PC-3 (cell line): ENCODE data around the gene ZNF438. TPM values are rescaled to one million over a fixed set of nuclear protein-coding genes. Genes with fewer than 3 reads are reported as not detected.

Experiments used
- ATAC-seq: fragments of 200-7000 bp; cut with Tn5 transposase; 2 replicates; pipeline ENCODE4 v1.9.1; 2020; ENCODE audit warnings: mild to moderate bottlenecking, moderate library complexity
- BruUV-seq: library from RNA; stranded (reverse); fragments of 400-500 nt; replicated peaks from 2 replicates; lab custom pipeline; 2021; lab: Mats Ljungman, UMichigan
- CTCF ChIA-PET: fragments of 300-600 bp; sonication (Branson Sonifier 250); formaldehyde crosslinking; loops from one replicate; lab custom pipeline; 2022; ENCODE audit warnings: antibody characterized with exemption; lab: Charles Lee
- POLR2A ChIA-PET: fragments of 300-600 bp; sonication (Branson Sonifier 250); formaldehyde crosslinking; loops from one replicate; lab custom pipeline; 2022; ENCODE audit warnings: antibody characterized with exemption; ENCODE audit not compliant: unreplicated experiment; lab: Charles Lee
- DNase-seq: peaks from one replicate; pipeline ENCODE4 v3.0.0-alpha.2; 2015
- H2AFZ ChIP-seq: fragments of 300-600 bp; sonication (generic); 2 replicates; pipeline ENCODE4 v1.6.0; 2016; ENCODE audit warnings: antibody characterized with exemption, low read length
- H3F3A ChIP-seq: fragments of 300-600 bp; sonication (generic); one replicate; pipeline ENCODE4 v1.6.0; 2017; ENCODE audit warnings: antibody characterized with exemption, low read length, control low read depth, mild to moderate bottlenecking; ENCODE audit not compliant: unreplicated experiment
- H3K27ac ChIP-seq: fragments of 300-600 bp; sonication (generic); 2 replicates; pipeline ENCODE4 v1.5.1; 2016; ENCODE audit warnings: mild to moderate bottlenecking, low read length
- H3K27me3 ChIP-seq: fragments of 300-600 bp; sonication (generic); 2 replicates; pipeline ENCODE4 v1.6.1; 2016; ENCODE audit warnings: low read length, mixed read lengths
- H3K36me3 ChIP-seq: fragments of 300-600 bp; sonication (generic); 2 replicates; pipeline ENCODE4 v1.6.1; 2016; ENCODE audit warnings: low read depth, mixed run types, low read length, mixed read lengths
- H3K4me1 ChIP-seq: fragments of 300-600 bp; sonication (generic); 2 replicates; pipeline ENCODE4 v1.5.1; 2016; ENCODE audit warnings: low read length; ENCODE audit not compliant: insufficient read depth
- H3K4me2 ChIP-seq: fragments of 300-600 bp; sonication (generic); 2 replicates; pipeline ENCODE4 v1.6.0; 2016; ENCODE audit warnings: low read length
- H3K4me3 ChIP-seq: fragments of 300-600 bp; sonication (generic); 2 replicates; pipeline ENCODE4 v1.5.1; 2016; ENCODE audit warnings: mild to moderate bottlenecking, low read length, mixed read lengths
- H3K79me2 ChIP-seq: fragments of 300-600 bp; sonication (generic); 2 replicates; pipeline ENCODE4 v1.6.1; 2017; ENCODE audit warnings: low read length, mixed read lengths
- H3K9ac ChIP-seq: fragments of 300-600 bp; sonication (generic); 2 replicates; pipeline ENCODE4 v1.6.0; 2016; ENCODE audit warnings: mild to moderate bottlenecking, low read length
- H3K9me2 ChIP-seq: fragments of 300-600 bp; sonication (generic); replicated peaks from 2 replicates; pipeline ENCODE4 v1.6.1; 2016; ENCODE audit warnings: mixed run types, low read length, mixed read lengths
- H3K9me3 ChIP-seq: fragments of 300-600 bp; sonication (generic); 2 replicates; pipeline ENCODE4 v1.6.1; 2016; ENCODE audit warnings: low read length, mixed read lengths
- H4K20me1 ChIP-seq: fragments of 300-600 bp; sonication (generic); 2 replicates; pipeline ENCODE4 v1.6.1; 2016; ENCODE audit warnings: low read length, mixed read lengths
- CTCF ChIP-seq: fragments of 300-600 bp; sonication (generic); conservative IDR thresholded peaks from 2 replicates; pipeline ENCODE4 v1.5.1; 2017; ENCODE audit warnings: antibody characterized with exemption, low read depth, mild to moderate bottlenecking, low read length
- EZH2 ChIP-seq: fragments of 300-600 bp; sonication (generic); IDR thresholded peaks from one replicate; pipeline ENCODE4 v1.6.1; 2017; ENCODE audit warnings: antibody characterized with exemption, mild to moderate bottlenecking, low read length; ENCODE audit not compliant: unreplicated experiment
- EZH2phosphoT487 ChIP-seq: fragments of 300-600 bp; sonication (generic); IDR thresholded peaks from 2 replicates; pipeline ENCODE4 v1.6.1; 2018; ENCODE audit warnings: mild to moderate bottlenecking, antibody characterized with exemption, low read length, borderline replicate concordance
- intact Hi-C: fragments of 100-400 bp; cut with micrococcal nuclease; formaldehyde crosslinking; loops from 2 replicates; pipeline ENCODE4 v1.9.0; 2023
- total RNA-seq: library from RNA; depleted of rRNA; stranded (reverse); fragments of >200 nt; gene quantifications from 2 replicates; pipeline ENCODE4 v1.2.3, GENCODE V29; 2014

ZNF438 gene
- total RNA-seq, 1 experiment from 2014 or later: 0.98 TPM

DNA sequence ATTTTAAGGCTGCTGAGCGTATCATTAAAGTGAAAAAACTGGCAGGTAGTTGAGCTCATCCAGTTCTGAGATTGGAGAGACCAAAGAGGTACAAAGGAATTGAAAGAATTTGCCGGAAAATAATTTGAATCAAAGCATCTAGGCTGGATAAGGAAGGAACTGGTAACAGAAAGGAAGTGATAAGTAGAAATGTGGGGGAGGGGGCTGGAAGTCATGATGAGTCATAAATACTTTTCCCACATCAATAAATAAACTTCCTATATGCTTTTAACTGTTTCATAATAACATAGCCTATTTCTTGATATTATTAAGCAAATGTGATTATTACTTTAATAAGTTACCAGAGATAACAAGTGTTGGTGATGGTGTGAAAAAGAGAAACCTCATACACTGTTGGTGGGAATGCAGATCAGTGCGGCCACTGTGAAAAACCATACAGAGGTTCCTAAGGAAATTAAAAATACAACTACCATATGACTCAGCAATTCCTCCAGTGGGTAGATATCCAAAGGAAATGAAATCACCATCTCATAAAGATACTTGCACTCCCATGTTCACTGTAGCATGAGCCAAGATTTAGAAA lies 27.0 kb downstream of the ZNF438 start:
- ChIA-PET CTCF (no interaction called here), POLR2A (no interaction called here)
- ATAC-seq: peak; percentile 73
- Histone ChIP-seq H3K9me2 (no peaks in the 10 kb centered on the region), H3K9ac (peak overlapping the region; percentile 61), H3K9me3 (no peaks in the 10 kb centered on the region), H3K27me3 (no peaks in the 10 kb centered on the region), H3K79me2 (no peaks in the 10 kb centered on the region), H3K4me2 (peak overlapping the region; percentile 71), H3K36me3 (no peaks in the 10 kb centered on the region), H3K27ac (peak overlapping the region; percentile 93), H4K20me1 (no peaks in the 10 kb centered on the region), H3K4me3 (peak overlapping the region; percentile 34; the same call in 1 of the 2 replicates), H3F3A (no peaks in the 10 kb centered on the region), H2AFZ (peak overlapping the region; percentile 32; the same call in 1 of the 2 replicates), H3K4me1 (peaks cover 55% of the 10 kb centered on the region)
- intact Hi-C loops: no loop called here
- no TSS peak for BruUV-seq
- TF ChIP-seq CTCF (no peak), EZH2 (no peak), EZH2phosphoT487 (no peak)
- peak; percentile 86 for DNase-seq

DNA sequence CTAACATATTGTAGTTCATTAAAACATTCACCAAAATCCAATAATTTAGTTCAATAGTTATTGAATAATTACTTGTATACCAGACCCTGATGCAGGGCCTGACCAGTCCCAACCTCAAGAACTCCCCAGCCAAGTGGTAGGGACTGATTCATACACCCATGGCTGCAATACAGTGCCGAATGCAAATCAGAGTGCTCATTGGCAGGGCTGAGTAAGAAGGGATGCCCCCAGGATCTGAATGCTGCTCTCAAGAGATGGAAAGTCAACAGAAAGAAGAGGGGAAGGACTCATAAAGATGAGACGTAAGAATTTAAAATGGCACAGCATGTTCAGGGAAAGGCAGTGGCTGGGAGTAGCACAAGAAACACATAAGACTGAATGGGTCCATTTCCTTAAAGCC lies 29.9 kb downstream of the ZNF438 start:
- TF ChIP-seq EZH2: no peak
- no peak for TF ChIP-seq EZH2phosphoT487
- no peak for TF ChIP-seq CTCF
- no peaks in the 10 kb centered on the region for H3K36me3 ChIP-seq
- no peak overlapping the region for H2AFZ ChIP-seq
- no TSS peak for BruUV-seq
- H3K4me3 ChIP-seq: no peak overlapping the region
- no peak overlapping the region for H3K27ac ChIP-seq
- no peaks in the 10 kb centered on the region for H3K27me3 ChIP-seq
- POLR2A ChIA-PET: no interaction called here
- intact Hi-C loops: no loop called here
- ATAC-seq (no peak), DNase-seq (no peak)
- H3K9me2 ChIP-seq: no peaks in the 10 kb centered on the region
- H3F3A ChIP-seq: no peaks in the 10 kb centered on the region
- H3K9me3 ChIP-seq: no peaks in the 10 kb centered on the region
- H3K79me2 ChIP-seq: no peaks in the 10 kb centered on the region
- CTCF ChIA-PET: no interaction called here
- H3K4me2 ChIP-seq: no peak overlapping the region
- peaks cover 42% of the 10 kb centered on the region for H3K4me1 ChIP-seq
- no peaks in the 10 kb centered on the region for H4K20me1 ChIP-seq
- no peak overlapping the region for H3K9ac ChIP-seq

- Histone ChIP-seq H2AFZ (no peak overlapping the region), H4K20me1 (no peaks in the 10 kb centered on the region), H3K4me1 (peaks cover 39% of the 10 kb centered on the region), H3K36me3 (no peaks in the 10 kb centered on the region), H3K9me2 (no peaks in the 10 kb centered on the region), H3K27me3 (no peaks in the 10 kb centered on the region), H3K4me3 (no peak overlapping the region), H3K4me2 (no peak overlapping the region), H3K9me3 (no peaks in the 10 kb centered on the region), H3K9ac (no peak overlapping the region), H3K27ac (no peak overlapping the region), H3K79me2 (no peaks in the 10 kb centered on the region), H3F3A (no peaks in the 10 kb centered on the region)
- no peak for TF ChIP-seq CTCF
- no peak for TF ChIP-seq EZH2phosphoT487
- TF ChIP-seq EZH2: no peak
- ATAC-seq (no peak), DNase-seq (no peak)
- BruUV-seq: no TSS peak
- ChIA-PET CTCF (no interaction called here), POLR2A (no interaction called here)
- intact Hi-C loops: no loop called here
Measured at GRCh38 chr10:31000867-31001266, 30.8 kb downstream of the ZNF438 start.
